ENCODE data around the gene TBC1D5. TPM values are rescaled to one million over a fixed set of nuclear protein-coding genes. Genes with fewer than 3 reads are reported as not detected.
A peak's percentile ranks its signal among the peaks of the same experiment; 100 is the strongest.

TBC1D5 gene
- total and polyA plus RNA-seq, 12 donors = 6.4 to 108 (median 70.7) TPM

DNA sequence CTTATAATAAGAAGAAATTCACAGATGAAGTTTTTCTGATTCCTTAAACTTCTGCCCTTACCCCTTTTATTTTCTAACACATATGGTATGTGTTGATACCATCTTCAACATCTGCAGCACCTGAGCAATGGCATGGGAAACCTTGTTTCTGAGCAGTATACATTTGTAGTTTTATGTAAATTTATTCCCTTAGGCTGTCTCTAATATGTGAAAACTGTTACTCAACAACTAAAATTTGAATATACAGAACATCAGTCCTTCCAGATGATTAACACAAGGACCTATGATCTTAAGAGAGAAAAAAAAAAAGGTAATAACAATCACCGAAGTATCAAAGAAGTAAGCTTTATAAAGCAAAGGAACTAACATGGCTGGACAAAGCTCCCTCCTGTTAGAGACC, 190.5 kb downstream of the TBC1D5 start:
- WGBS, 4 donors = 87 to 95% (median 93%) methylated on average over 1 of the region's 1 CpG
- no peak for DNase-seq
- Histone ChIP-seq H3K9me3 (replicated peaks in 1 of 3) (no peaks in the 10 kb centered on the region), H3K27ac (no peak overlapping the region), H3K27me3 (no peaks in the 10 kb centered on the region), H3K4me1 (replicated peaks in 1 of 2) (peaks cover 8 to 12% of the 10 kb centered on the region in 2 donors), H3K4me3 (no peak overlapping the region), H3K36me3 (replicated peaks in 1 of 2) (no peaks in the 10 kb centered on the region)
- TF ChIP-seq POLR2A (IDR thresholded peaks at IDR 0.05) = no peak
- TF ChIP-seq, protein P1, sequence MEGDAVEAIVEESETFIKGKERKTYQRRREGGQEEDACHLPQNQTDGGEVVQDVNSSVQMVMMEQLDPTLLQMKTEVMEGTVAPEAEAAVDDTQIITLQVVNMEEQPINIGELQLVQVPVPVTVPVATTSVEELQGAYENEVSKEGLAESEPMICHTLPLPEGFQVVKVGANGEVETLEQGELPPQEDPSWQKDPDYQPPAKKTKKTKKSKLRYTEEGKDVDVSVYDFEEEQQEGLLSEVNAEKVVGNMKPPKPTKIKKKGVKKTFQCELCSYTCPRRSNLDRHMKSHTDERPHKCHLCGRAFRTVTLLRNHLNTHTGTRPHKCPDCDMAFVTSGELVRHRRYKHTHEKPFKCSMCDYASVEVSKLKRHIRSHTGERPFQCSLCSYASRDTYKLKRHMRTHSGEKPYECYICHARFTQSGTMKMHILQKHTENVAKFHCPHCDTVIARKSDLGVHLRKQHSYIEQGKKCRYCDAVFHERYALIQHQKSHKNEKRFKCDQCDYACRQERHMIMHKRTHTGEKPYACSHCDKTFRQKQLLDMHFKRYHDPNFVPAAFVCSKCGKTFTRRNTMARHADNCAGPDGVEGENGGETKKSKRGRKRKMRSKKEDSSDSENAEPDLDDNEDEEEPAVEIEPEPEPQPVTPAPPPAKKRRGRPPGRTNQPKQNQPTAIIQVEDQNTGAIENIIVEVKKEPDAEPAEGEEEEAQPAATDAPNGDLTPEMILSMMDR (IDR thresholded peaks at IDR 0.05) = no peak
- intact Hi-C loops (cut with DNase I) = no loop called here

DNA sequence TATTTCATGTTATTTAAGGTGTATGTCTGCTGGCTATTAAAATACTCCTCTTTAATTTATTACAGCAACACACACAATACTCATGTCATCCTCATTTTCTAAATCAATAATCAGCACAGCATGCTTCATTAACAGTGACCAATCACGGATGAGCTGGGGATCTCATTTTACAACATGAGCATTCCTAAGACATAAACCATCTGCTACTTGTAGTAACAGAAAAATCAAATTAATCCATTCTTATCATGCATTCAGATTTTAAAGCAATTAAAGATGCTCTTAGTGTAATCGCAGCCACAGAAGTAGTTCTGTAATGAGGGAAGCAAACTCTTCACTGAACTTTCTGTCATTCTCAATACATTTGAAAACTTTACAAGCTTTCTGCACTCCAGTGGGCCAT, 191.1 kb downstream of the TBC1D5 start:
- TF ChIP-seq, protein P1 (IDR thresholded peaks at IDR 0.05) = no peak
- no peaks in the 10 kb centered on the region for H3K9me3 ChIP-seq (replicated peaks in 1 of 3)
- no peak overlapping the region for H3K4me3 ChIP-seq
- DNase-seq = no peak
- H3K27me3 ChIP-seq = no peaks in the 10 kb centered on the region
- H3K27ac ChIP-seq = no peak overlapping the region
- peaks cover 8 to 12% of the 10 kb centered on the region in 2 donors for H3K4me1 ChIP-seq (replicated peaks in 1 of 2)
- H3K36me3 ChIP-seq (replicated peaks in 1 of 2) = no peaks in the 10 kb centered on the region
- 81 to 91% (median 84%) methylated on average over 2 of the region's 2 CpGs for WGBS, 4 donors
- intact Hi-C loops (cut with DNase I) = no loop called here

DNA sequence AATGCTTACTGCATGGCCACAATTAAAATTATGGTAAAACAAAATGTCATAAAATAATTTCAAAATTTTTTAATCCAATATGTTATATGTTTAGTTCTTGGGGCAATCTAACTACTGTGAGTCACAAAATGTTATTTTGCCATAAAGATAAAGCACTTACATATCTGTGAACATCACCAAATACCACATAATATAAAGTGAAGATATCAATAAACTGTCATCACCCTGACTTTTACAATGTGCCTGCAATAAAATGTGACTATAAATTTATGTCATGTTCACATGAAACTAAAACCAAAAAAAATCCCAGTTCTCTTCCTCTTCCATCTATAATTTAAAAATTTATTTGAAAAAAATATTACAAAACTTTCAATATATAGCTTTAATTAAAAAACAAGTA, 191.8 kb downstream of the TBC1D5 start:
- Histone ChIP-seq H3K9me3 (replicated peaks in 1 of 3) (no peaks in the 10 kb centered on the region), H3K36me3 (replicated peaks in 1 of 2) (no peaks in the 10 kb centered on the region), H3K27me3 (no peaks in the 10 kb centered on the region), H3K27ac (no peak overlapping the region), H3K4me1 (replicated peaks in 1 of 2) (peaks cover 8 to 12% of the 10 kb centered on the region in 2 donors), H3K4me3 (no peak overlapping the region)
- intact Hi-C loops (cut with DNase I) = no loop called here
- DNase-seq = no peak
- TF ChIP-seq, protein P1 (IDR thresholded peaks at IDR 0.05) = no peak

DNA sequence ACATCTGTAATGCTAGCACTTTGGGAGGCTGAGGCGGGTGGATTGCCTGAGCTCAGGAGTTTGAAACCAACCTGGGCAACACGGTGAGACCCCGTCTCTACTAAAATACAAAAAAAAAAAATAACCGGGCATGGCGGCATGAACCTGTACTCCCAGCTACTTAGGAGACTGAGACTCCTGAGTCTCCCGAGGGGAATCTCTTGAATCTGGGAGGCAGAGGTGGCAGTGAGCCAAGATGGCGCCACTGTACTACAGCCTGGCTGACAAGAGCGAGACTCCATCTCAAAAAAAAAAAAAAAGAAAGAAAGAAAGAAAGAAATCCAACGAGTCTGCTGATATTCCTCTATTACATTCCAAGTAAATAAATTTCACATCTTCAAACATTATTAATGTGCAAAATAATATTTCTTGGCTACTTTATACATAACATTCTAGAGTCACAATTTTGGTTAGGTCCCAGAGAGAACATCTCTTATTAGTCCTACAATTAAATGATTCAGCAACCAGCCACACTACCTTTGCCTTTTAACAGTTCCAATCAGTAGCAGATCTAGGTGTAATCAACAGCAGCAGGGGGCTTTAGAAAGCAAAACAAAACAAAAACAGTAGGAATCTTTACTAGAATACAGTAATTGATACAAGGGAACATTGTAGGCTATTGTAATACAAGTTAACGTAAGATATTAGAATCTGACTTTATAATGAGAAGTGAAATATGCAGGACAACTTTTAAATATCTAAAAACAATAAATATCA, 195.8 kb downstream of the TBC1D5 start:
- H3K27ac ChIP-seq = no peak overlapping the region
- intact Hi-C loops (cut with DNase I) = no loop called here
- no peaks in the 10 kb centered on the region for H3K27me3 ChIP-seq
- no peak overlapping the region for H3K4me3 ChIP-seq
- TF ChIP-seq POLR2A (IDR thresholded peaks at IDR 0.05) = no peak
- TF ChIP-seq, protein P1 (IDR thresholded peaks at IDR 0.05) = no peak
- H3K9me3 ChIP-seq (replicated peaks in 1 of 3) = no peaks in the 10 kb centered on the region
- WGBS, 4 donors = 91 to 96% (median 93%) methylated on average over 10 of the region's 10 CpGs
- H3K36me3 ChIP-seq (replicated peaks in 1 of 2) = no peaks in the 10 kb centered on the region
- H3K4me1 ChIP-seq (replicated peaks in 1 of 2) = no peaks in the 10 kb centered on the region
- peak in 1 of 7 donors; percentile 4 for DNase-seq
